Esophagus (tissue), 2 donors: ENCODE data around the gene AS3MT. TPM values are rescaled to one million over a fixed set of nuclear protein-coding genes. Genes with fewer than 3 reads are reported as not detected.
"Not testable (repeated sequence)": the region's sequence is repeated elsewhere in the genome, so short reads cannot be mapped to it uniquely, and the experiment has no call there.

Experiments used
- H3K27ac ChIP-seq, 2 donors: one replicate each; pipeline ENCODE4 v1.5.1; 2013; ENCODE audit warnings: low read depth in 2 of 2, mild to moderate bottlenecking in 2 of 2, inconsistent platforms in 1 of 2, low read length in 1 of 2, moderate library complexity in 1 of 2
- H3K27me3 ChIP-seq, 2 donors: one replicate each; pipeline ENCODE4 v1.6.1; 2013; ENCODE audit warnings: low read length in 2 of 2, control low read depth in 1 of 2, mild to moderate bottlenecking in 1 of 2; ENCODE audit not compliant: insufficient read depth in 2 of 2, control insufficient read depth in 1 of 2
- H3K36me3 ChIP-seq, 2 donors: one replicate each; pipeline ENCODE4 v1.6.1; 2013; ENCODE audit warnings: low read length in 1 of 2; ENCODE audit not compliant: control insufficient read depth in 2 of 2, insufficient read depth in 2 of 2
- H3K4me1 ChIP-seq, 2 donors: one replicate each; pipeline ENCODE4 v1.6.1; 2013; ENCODE audit warnings: low read length in 1 of 2; ENCODE audit not compliant: control insufficient read depth in 2 of 2, insufficient read depth in 2 of 2
- H3K4me3 ChIP-seq, 2 donors: one replicate each; pipeline ENCODE4 v1.5.1; 2013; ENCODE audit warnings: low read length in 2 of 2, mild to moderate bottlenecking in 2 of 2, low read depth in 1 of 2, moderate library complexity in 1 of 2
- H3K9me3 ChIP-seq, 2 donors: one replicate each; pipeline ENCODE4 v1.6.1; 2013; ENCODE audit warnings: mild to moderate bottlenecking in 2 of 2, low read depth in 1 of 2, low read length in 1 of 2, moderate library complexity in 1 of 2; ENCODE audit not compliant: control insufficient read depth in 2 of 2, insufficient read depth in 1 of 2
- WGBS, 2 donors: extraction: QIAGEN DNeasy Blood & Tissue Kit; methylation state at CpG; one replicate each; pipeline ENCODE4 v1.1.7; 2013; 5-methylcytosine and 5-hydroxymethylcytosine counted together
- polyA plus RNA-seq, 2 donors: library from polyadenylated mRNA; stranded (reverse); fragments of 200-250 nt; gene quantifications; one replicate each; pipeline ENCODE4 v1.2.3, GENCODE V29; 2013
- donor health status: healthy with polysubstance abuse.
- donor health status: Bipolar disorder and iron deficiency.

AS3MT gene
- polyA plus RNA-seq, 2 donors: 2.0 to 2.8 TPM

- 45% methylated on average over 9 of the region's 9 CpGs for WGBS, 2 donors
- Histone ChIP-seq H3K27ac (no peak overlapping the region), H3K27me3 (no peaks in the 10 kb centered on the region), H3K9me3 (no peaks in the 10 kb centered on the region), H3K36me3 (no peaks in the 10 kb centered on the region), H3K4me3 (no peak overlapping the region), H3K4me1 (peaks cover 2 to 4% of the 10 kb centered on the region in 2 donors)
These were observed 35.1 kb upstream of the AS3MT start for GRCh38 chr10:102834143-102834542.

- no peaks in the 10 kb centered on the region for H3K9me3 ChIP-seq
- no peaks in the 10 kb centered on the region for H3K36me3 ChIP-seq
- WGBS, 2 donors: 67 to 68% methylated on average over 11 of the region's 11 CpGs
- H3K27ac ChIP-seq: no peak overlapping the region
- no peaks in the 10 kb centered on the region for H3K27me3 ChIP-seq
- H3K4me3 ChIP-seq: no peak overlapping the region
- peaks cover 2 to 4% of the 10 kb centered on the region in 2 donors for H3K4me1 ChIP-seq
These were observed 34.2 kb upstream of the AS3MT start for GRCh38 chr10:102835007-102835482.

- H3K4me1 ChIP-seq: peaks cover 2 to 4% of the 10 kb centered on the region in 2 donors
- no peaks in the 10 kb centered on the region for H3K36me3 ChIP-seq
- H3K27ac ChIP-seq: no peak within 1 kb of the TSS
- H3K27me3 ChIP-seq: no peaks in the 10 kb centered on the region
- no peaks in the 10 kb centered on the region for H3K9me3 ChIP-seq
- no peak within 1 kb of the TSS for H3K4me3 ChIP-seq
- 68 to 69% methylated on average over 5 of the region's 5 CpGs for WGBS, 2 donors
These were observed 32.0 kb upstream of the AS3MT start, which contains the start of gene CYP17A1 for GRCh38 chr10:102837230-102837721. CYP17A1 (minus strand) TSS chr10:102837413; CDS start chr10:102837361, 52 bp downstream.

- not testable (repeated sequence) for H3K4me3 ChIP-seq, H3K4me1 ChIP-seq, H3K27ac ChIP-seq, H3K9me3 ChIP-seq, H3K36me3 ChIP-seq, H3K27me3 ChIP-seq
- WGBS, 2 donors: 80 to 83% methylated on average over 9 of the region's 9 CpGs
These were observed 30.9 kb upstream of the AS3MT start for GRCh38 chr10:102838276-102838927.

GRCh38 chr10:102841827-102842345 is 27.4 kb upstream of the AS3MT start:
- Histone ChIP-seq H3K27me3 (no peaks in the 10 kb centered on the region), H3K4me1 (no peaks in the 10 kb centered on the region), H3K27ac (no peak overlapping the region), H3K4me3 (no peak overlapping the region), H3K36me3 (peaks cover 0 to 2% of the 10 kb centered on the region in 2 donors), H3K9me3 (no peaks in the 10 kb centered on the region)
- 77 to 84% methylated on average over 11 of the region's 11 CpGs for WGBS, 2 donors

- not testable (repeated sequence) for H3K9me3 ChIP-seq, H3K4me1 ChIP-seq, H3K36me3 ChIP-seq, H3K27me3 ChIP-seq, H3K27ac ChIP-seq, H3K4me3 ChIP-seq
- WGBS, 2 donors: 60 to 67% methylated on average over 8 of the region's 8 CpGs
These were observed 26.1 kb upstream of the AS3MT start for GRCh38 chr10:102843139-102843538.

- H3K9me3 ChIP-seq, H3K27ac ChIP-seq, H3K4me1 ChIP-seq, H3K36me3 ChIP-seq, H3K4me3 ChIP-seq, H3K27me3 ChIP-seq: not testable (repeated sequence)
- 88 to 90% methylated on average over 6 of the region's 6 CpGs for WGBS, 2 donors
These were observed 25.0 kb upstream of the AS3MT start for GRCh38 chr10:102844190-102844776.

- 81 to 89% methylated on average over 9 of the region's 9 CpGs for WGBS, 2 donors
- H3K4me3 ChIP-seq: no peak overlapping the region
- H3K27ac ChIP-seq: no peak overlapping the region
- no peaks in the 10 kb centered on the region for H3K9me3 ChIP-seq
- H3K27me3 ChIP-seq: no peaks in the 10 kb centered on the region
- peaks cover 0 to 2% of the 10 kb centered on the region in 2 donors for H3K36me3 ChIP-seq
- no peaks in the 10 kb centered on the region for H3K4me1 ChIP-seq
These were observed 23.8 kb upstream of the AS3MT start for GRCh38 chr10:102845352-102845902.

- Histone ChIP-seq H3K9me3 (no peaks in the 10 kb centered on the region), H3K4me1 (no peaks in the 10 kb centered on the region), H3K4me3 (no peak overlapping the region), H3K27ac (no peak overlapping the region), H3K27me3 (no peaks in the 10 kb centered on the region), H3K36me3 (peaks cover 0 to 2% of the 10 kb centered on the region in 2 donors)
- WGBS, 2 donors: 74 to 82% methylated on average over 9 of the region's 9 CpGs
These were observed 19.2 kb upstream of the AS3MT start for GRCh38 chr10:102850025-102850518.
